A549 (cell line): Measurements from ENCODE around the gene MAML2. TPM values are rescaled to one million over a fixed set of nuclear protein-coding genes. Genes with fewer than 3 reads are reported as not detected.

Experiments used
- ATAC-seq, 2 experiments: fragments of 200-7000 bp in 1 of 2; fragments of >200 bp in 1 of 2; cut with Nextera tagmentation in 1 of 2; cut with Tn5 transposase in 1 of 2; 3 replicates each; pipeline versions ENCODE4 v1.8.0 to v1.9.1; 2018 to 2020; ENCODE audit warnings: mild to moderate bottlenecking in 1 of 2, moderate library complexity in 1 of 2
- CTCF ChIA-PET: fragments of 300-600 bp; sonication (Branson Sonifier 250); formaldehyde crosslinking; extraction: SDS; loops from one replicate; lab custom pipeline; 2021; ENCODE audit warnings: antibody characterized with exemption, inconsistent platforms; lab: Yijun Ruan, JAX
- POLR2A ChIA-PET: fragments of 350-600 bp; formaldehyde crosslinking; extraction: SDS; loops from one replicate; lab custom pipeline; 2021; ENCODE audit warnings: antibody characterized with exemption, inconsistent platforms; lab: Yijun Ruan, JAX
- DNase-seq, 2 experiments: peaks; one replicate each; pipeline versions ENCODE4 v3.0.0 to v3.0.0-alpha.2; 2011 to 2016; ENCODE audit warnings: low read depth in 1 of 2, low spot score in 1 of 2
- FAIRE-seq: peaks from 2 replicates; lab custom pipeline; 2011; peaks lifted over from hg19 to GRCh38; lab: Jason Lieb, UNC
- H3K27ac ChIP-seq, 2 experiments: fragments of >200 bp; sonication (Bioruptor Twin); formaldehyde crosslinking; 3 replicates each; pipeline ENCODE4 v1.5.1; 2016 to 2017
- H3K4me1 ChIP-seq: fragments of >200 bp; sonication (Bioruptor Twin); formaldehyde crosslinking; 3 replicates; pipeline ENCODE4 v1.6.1; 2016
- H3K4me2 ChIP-seq: fragments of >200 bp; sonication (Bioruptor Twin); formaldehyde crosslinking; 3 replicates; pipeline ENCODE4 v1.6.1; 2016
- H3K4me3 ChIP-seq: fragments of >200 bp; sonication (Bioruptor Twin); formaldehyde crosslinking; 3 replicates; pipeline ENCODE4 v1.5.1; 2016
- H3K9me3 ChIP-seq: fragments of >200 bp; sonication (Bioruptor Twin); formaldehyde crosslinking; 3 replicates; pipeline ENCODE4 v1.6.1; 2016
- BHLHE40 ChIP-seq: IDR thresholded peaks from 2 replicates; pipeline ENCODE4 v1.6.1; 2012; ENCODE audit warnings: low read depth, low read length, inconsistent platforms
- CBX2 ChIP-seq: fragments of 200-600 bp; sonication (generic); IDR thresholded peaks from 2 replicates; pipeline ENCODE4 v1.6.1; 2016; ENCODE audit warnings: low read depth, mild to moderate bottlenecking, borderline replicate concordance
- CBX8 ChIP-seq: fragments of 200-600 bp; sonication (generic); IDR thresholded peaks from 2 replicates; pipeline ENCODE4 v1.6.1; 2016
- CEBPB ChIP-seq, 2 experiments: fragments of >200 bp in 1 of 2; sonication (Bioruptor Twin) in 1 of 2; formaldehyde crosslinking in 1 of 2; IDR thresholded peaks; 2 replicates each; pipeline ENCODE4 v1.6.1; 2012 to 2016
- CHD2 ChIP-seq: fragments of 150-350 bp; IDR thresholded peaks from 2 replicates; pipeline ENCODE4 v1.6.1; 2014; ENCODE audit warnings: low read length; ENCODE audit not compliant: partially characterized antibody
- CHD4 ChIP-seq: fragments of 200-600 bp; sonication (generic); IDR thresholded peaks from 2 replicates; pipeline ENCODE4 v1.6.1; 2016; ENCODE audit warnings: antibody characterized with exemption, mild to moderate bottlenecking, borderline replicate concordance
- EHF ChIP-seq: fragments of 250-450 bp; sonication (Bioruptor Pico); IDR thresholded peaks from 2 replicates; pipeline ENCODE4 v1.5.0; 2020; ENCODE audit warnings: mild to moderate bottlenecking
- FOXS1 ChIP-seq: fragments of 250-450 bp; sonication (Bioruptor Pico); IDR thresholded peaks from 2 replicates; pipeline ENCODE4 v1.5.0; 2020; ENCODE audit warnings: mild to moderate bottlenecking, moderate library complexity
- GATA3 ChIP-seq: IDR thresholded peaks from 2 replicates; pipeline ENCODE4 v1.6.1; 2012; ENCODE audit warnings: borderline replicate concordance
- HDAC2 ChIP-seq: fragments of 200-600 bp; sonication (generic); IDR thresholded peaks from 2 replicates; pipeline ENCODE4 v1.6.1; 2016
- HOXB13 ChIP-seq: fragments of 250-450 bp; sonication (Bioruptor Pico); IDR thresholded peaks from 2 replicates; pipeline ENCODE4 v1.5.0; 2020; ENCODE audit warnings: low read depth, mild to moderate bottlenecking, moderate library complexity
- HOXB5 ChIP-seq: fragments of 250-450 bp; sonication (Bioruptor Pico); IDR thresholded peaks from 2 replicates; pipeline ENCODE4 v1.5.0; 2020; ENCODE audit warnings: mild to moderate bottlenecking, moderate library complexity
- JUN ChIP-seq, 2 experiments: fragments of >200 bp; sonication (Bioruptor Twin); formaldehyde crosslinking; IDR thresholded peaks; 2 replicates in 1 of 2; 3 replicates in 1 of 2; pipeline ENCODE4 v1.6.1; 2016 to 2017
- KDM5A ChIP-seq: fragments of 200-600 bp; sonication (generic); IDR thresholded peaks from 2 replicates; pipeline ENCODE4 v1.6.1; 2016; ENCODE audit warnings: antibody characterized with exemption, mild to moderate bottlenecking
- MYC ChIP-seq: IDR thresholded peaks from 2 replicates; pipeline ENCODE4 v1.6.1; 2012; ENCODE audit warnings: mild to moderate bottlenecking, inconsistent platforms, low read length, improper control_type of control experiment, borderline replicate concordance
- NFE2L2 ChIP-seq: fragments of 150-350 bp; conservative IDR thresholded peaks from 2 replicates; pipeline ENCODE4 v1.6.1; 2014; ENCODE audit warnings: low read length
- NPAS2 ChIP-seq: fragments of 250-450 bp; sonication (Bioruptor Pico); IDR thresholded peaks from 2 replicates; pipeline ENCODE4 v1.8.0; 2022; ENCODE audit warnings: mild to moderate bottlenecking, moderate library complexity, borderline replicate concordance
- PHF8 ChIP-seq: fragments of 200-600 bp; sonication (generic); IDR thresholded peaks from 2 replicates; pipeline ENCODE4 v1.6.1; 2016; ENCODE audit warnings: low read depth, mild to moderate bottlenecking, antibody characterized with exemption, moderate library complexity, borderline replicate concordance
- RARB ChIP-seq: fragments of 250-450 bp; sonication (Bioruptor Pico); IDR thresholded peaks from 2 replicates; pipeline ENCODE4 v1.8.0; 2021; ENCODE audit warnings: mild to moderate bottlenecking, moderate library complexity
- RCOR1 ChIP-seq: fragments of 150-350 bp; IDR thresholded peaks from 2 replicates; pipeline ENCODE4 v1.6.1; 2014; ENCODE audit warnings: antibody characterized with exemption, low read length, low read depth
- SREBF2 ChIP-seq: fragments of 450-650 bp; IDR thresholded peaks from 2 replicates; pipeline ENCODE4 v1.6.1; 2014; ENCODE audit warnings: mild to moderate bottlenecking, moderate library complexity
- TP53 ChIP-seq: fragments of 250-450 bp; sonication (Bioruptor Pico); IDR thresholded peaks from 2 replicates; pipeline ENCODE4 v1.5.0; 2021; ENCODE audit warnings: mild to moderate bottlenecking, moderate library complexity
- ZC3H11A ChIP-seq: fragments of 450-650 bp; IDR thresholded peaks from 2 replicates; pipeline ENCODE4 v1.6.1; 2014; ENCODE audit warnings: antibody characterized with exemption, mild to moderate bottlenecking
- ZFP36 ChIP-seq: fragments of 450-650 bp; IDR thresholded peaks from 2 replicates; pipeline ENCODE4 v1.6.1; 2014; ENCODE audit warnings: borderline replicate concordance; ENCODE audit not compliant: partially characterized antibody
- ZSCAN20 ChIP-seq: fragments of 250-450 bp; sonication (Bioruptor Pico); IDR thresholded peaks from 2 replicates; pipeline ENCODE4 v1.8.0; 2022; ENCODE audit warnings: mild to moderate bottlenecking, moderate library complexity
- WGBS: methylation state at CpG from one replicate; pipeline ENCODE4 v1.1.6; 2017; ENCODE audit errors: missing lambda C conversion rate; 5-methylcytosine and 5-hydroxymethylcytosine counted together
- polyA plus RNA-seq, 4 experiments: library from polyadenylated mRNA; depleted of rRNA in 3 of 4; stranded (reverse); fragments of >200 nt; fragmentation: RNase III in 1 of 4; extraction: RNeasy Plus Mini Kit Qiagen cat#74134 plus additional on column Dnase treatment in 1 of 4; gene quantifications; 2 replicates in 3 of 4; 3 replicates in 1 of 4; pipeline ENCODE4 v1.2.3, GENCODE V29; 2011 to 2017
- TF ChIP-seq, protein P1 (sequence below): fragments of >200 bp; sonication (Bioruptor Twin); formaldehyde crosslinking; IDR thresholded peaks from 3 replicates; pipeline ENCODE4 v1.5.1; 2016
- TF ChIP-seq, protein P2 (sequence below): fragments of 250-450 bp; sonication (Bioruptor Pico); IDR thresholded peaks from 2 replicates; pipeline ENCODE4 v1.5.0; 2020; ENCODE audit warnings: low read depth, mild to moderate bottlenecking, moderate library complexity
- TF ChIP-seq, protein P3 (sequence below): fragments of >200 bp; sonication (Bioruptor Twin); formaldehyde crosslinking; IDR thresholded peaks from 3 replicates; pipeline ENCODE4 v1.6.1; 2016

MAML2 gene
- polyA plus RNA-seq, 2 of the 4 experiments (the other 2 are of a cell fraction): 1.5 to 2.5 TPM

DNA sequence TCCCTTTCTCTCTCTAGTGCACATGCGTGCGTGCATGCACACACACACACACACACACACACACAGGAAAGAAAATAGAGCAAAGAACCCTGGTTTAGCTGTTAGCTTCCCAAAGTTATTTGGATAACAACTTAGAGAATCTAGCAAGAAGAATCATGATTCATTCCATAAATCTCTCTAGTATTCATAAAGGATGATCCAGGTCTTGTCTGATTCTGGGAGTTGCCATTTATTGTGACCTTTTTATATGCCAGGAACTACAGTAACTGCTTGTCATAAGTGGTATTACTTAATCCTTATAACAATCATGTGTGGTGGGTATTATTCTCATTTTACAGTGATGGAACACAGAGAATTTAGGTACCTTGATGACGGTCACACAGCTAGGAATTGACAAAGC, 277.6 kb downstream of the MAML2 start:
- WGBS: 64% methylated on average over 3 of the region's 3 CpGs
- no peak overlapping the region for H3K4me3 ChIP-seq
- CTCF ChIA-PET: interaction anchor here (1.2 kb wide), 1 partner anchor 278 kb away, joined by 3 read pairs; the partner anchor contains the start of gene MAML2
- no peak for DNase-seq
- TF ChIP-seq SREBF2 (no peak), HOXB5 (CRISPR knock-in tag) (no peak), HOXB13 (CRISPR knock-in tag) (no peak), RARB (CRISPR knock-in tag) (no peak), GATA3 (no peak), CHD4 (no peak), ZFP36 (no peak)
- no peak for ATAC-seq
- POLR2A ChIA-PET: no interaction called here
- peaks cover 8% of the 10 kb centered on the region; the same call in 2 of the 3 replicates for H3K4me1 ChIP-seq
- H3K9me3 ChIP-seq: no peaks in the 10 kb centered on the region
- FAIRE-seq: no peak
- H3K27ac ChIP-seq: no peak overlapping the region
- H3K4me2 ChIP-seq: no peak overlapping the region

DNA sequence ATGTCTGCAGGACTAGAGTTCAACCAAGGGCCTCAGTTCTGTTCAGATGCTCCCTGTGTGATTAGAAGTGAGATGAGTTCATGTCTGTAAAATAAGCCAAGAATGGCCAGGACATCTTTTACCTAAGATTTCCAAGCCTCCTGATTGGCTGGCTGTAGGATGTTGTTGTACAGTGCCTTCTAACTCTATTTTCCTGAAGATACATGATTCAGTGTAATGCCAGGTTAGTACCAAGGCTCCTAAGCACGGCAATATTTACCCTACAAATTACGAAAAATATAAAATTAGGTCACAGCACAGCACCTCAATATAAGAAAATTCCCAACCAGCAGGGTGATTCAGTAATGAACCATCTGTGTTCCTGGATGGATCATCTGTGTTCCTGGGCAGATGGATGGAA, 279.1 kb downstream of the MAML2 start:
- Histone ChIP-seq H3K4me3 (no peak overlapping the region), H3K4me1 (peaks cover 8% of the 10 kb centered on the region; the same call in 2 of the 3 replicates), H3K27ac (no peak overlapping the region), H3K4me2 (no peak overlapping the region), H3K9me3 (no peaks in the 10 kb centered on the region)
- FAIRE-seq (no peak), ATAC-seq (no peak), DNase-seq (no peak)
- ChIA-PET POLR2A (no interaction called here), CTCF (interaction anchor here (0.9 kb wide), 1 partner anchor 8 kb away, joined by 5 read pairs; no protein-coding TSS in a partner anchor)
- 84% methylated on average over 2 of the region's 2 CpGs for WGBS
- TF ChIP-seq HDAC2 (no peak), NFE2L2 (no peak), ZC3H11A (no peak), JUN (IDR thresholded peaks at IDR 0.05) (no peak), GATA3 (no peak), SREBF2 (no peak), CHD2 (no peak), NPAS2 (CRISPR knock-in tag) (no peak), EHF (CRISPR knock-in tag) (no peak), RCOR1 (no peak), PHF8 (no peak), HOXB13 (CRISPR knock-in tag) (no peak), KDM5A (no peak), TP53 (CRISPR knock-in tag) (no peak)
- TF ChIP-seq, protein P1, sequence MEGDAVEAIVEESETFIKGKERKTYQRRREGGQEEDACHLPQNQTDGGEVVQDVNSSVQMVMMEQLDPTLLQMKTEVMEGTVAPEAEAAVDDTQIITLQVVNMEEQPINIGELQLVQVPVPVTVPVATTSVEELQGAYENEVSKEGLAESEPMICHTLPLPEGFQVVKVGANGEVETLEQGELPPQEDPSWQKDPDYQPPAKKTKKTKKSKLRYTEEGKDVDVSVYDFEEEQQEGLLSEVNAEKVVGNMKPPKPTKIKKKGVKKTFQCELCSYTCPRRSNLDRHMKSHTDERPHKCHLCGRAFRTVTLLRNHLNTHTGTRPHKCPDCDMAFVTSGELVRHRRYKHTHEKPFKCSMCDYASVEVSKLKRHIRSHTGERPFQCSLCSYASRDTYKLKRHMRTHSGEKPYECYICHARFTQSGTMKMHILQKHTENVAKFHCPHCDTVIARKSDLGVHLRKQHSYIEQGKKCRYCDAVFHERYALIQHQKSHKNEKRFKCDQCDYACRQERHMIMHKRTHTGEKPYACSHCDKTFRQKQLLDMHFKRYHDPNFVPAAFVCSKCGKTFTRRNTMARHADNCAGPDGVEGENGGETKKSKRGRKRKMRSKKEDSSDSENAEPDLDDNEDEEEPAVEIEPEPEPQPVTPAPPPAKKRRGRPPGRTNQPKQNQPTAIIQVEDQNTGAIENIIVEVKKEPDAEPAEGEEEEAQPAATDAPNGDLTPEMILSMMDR: no peak
- TF ChIP-seq, protein P2, sequence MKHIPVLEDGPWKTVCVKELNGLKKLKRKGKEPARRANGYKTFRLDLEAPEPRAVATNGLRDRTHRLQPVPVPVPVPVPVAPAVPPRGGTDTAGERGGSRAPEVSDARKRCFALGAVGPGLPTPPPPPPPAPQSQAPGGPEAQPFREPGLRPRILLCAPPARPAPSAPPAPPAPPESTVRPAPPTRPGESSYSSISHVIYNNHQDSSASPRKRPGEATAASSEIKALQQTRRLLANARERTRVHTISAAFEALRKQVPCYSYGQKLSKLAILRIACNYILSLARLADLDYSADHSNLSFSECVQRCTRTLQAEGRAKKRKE (CRISPR knock-in tag): no peak

DNA sequence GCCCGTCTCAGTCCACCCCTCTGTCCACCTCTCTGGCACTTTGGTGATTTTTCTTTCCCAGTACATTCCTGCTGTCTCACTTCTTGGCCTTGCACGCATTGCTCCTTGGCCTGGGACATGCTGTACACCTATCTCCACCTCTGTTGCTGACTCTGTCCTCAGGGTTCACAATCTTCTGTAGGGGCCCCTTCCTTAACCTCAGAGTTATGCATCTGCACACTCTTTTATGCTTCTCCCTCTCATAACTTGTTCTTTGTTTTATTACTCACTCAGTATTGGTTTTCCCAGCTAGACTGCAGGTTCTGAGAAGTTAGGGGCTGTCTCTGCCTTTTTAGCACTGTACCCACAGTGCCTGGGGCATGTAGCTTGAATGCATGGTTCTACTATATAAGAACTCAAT, 279.9 kb downstream of the MAML2 start:
- Histone ChIP-seq H3K27ac (no peak overlapping the region), H3K4me1 (peaks cover 8% of the 10 kb centered on the region; the same call in 2 of the 3 replicates), H3K4me2 (no peak overlapping the region), H3K4me3 (no peak overlapping the region), H3K9me3 (no peaks in the 10 kb centered on the region)
- POLR2A ChIA-PET: no interaction called here
- no peak for TF ChIP-seq CBX8
- no peak for TF ChIP-seq MYC
- no peak for TF ChIP-seq EHF (CRISPR knock-in tag)
- no peak for TF ChIP-seq BHLHE40
- TF ChIP-seq SREBF2: no peak
- no peak for TF ChIP-seq CEBPB (IDR thresholded peaks at IDR 0.05)
- TF ChIP-seq, protein P3, sequence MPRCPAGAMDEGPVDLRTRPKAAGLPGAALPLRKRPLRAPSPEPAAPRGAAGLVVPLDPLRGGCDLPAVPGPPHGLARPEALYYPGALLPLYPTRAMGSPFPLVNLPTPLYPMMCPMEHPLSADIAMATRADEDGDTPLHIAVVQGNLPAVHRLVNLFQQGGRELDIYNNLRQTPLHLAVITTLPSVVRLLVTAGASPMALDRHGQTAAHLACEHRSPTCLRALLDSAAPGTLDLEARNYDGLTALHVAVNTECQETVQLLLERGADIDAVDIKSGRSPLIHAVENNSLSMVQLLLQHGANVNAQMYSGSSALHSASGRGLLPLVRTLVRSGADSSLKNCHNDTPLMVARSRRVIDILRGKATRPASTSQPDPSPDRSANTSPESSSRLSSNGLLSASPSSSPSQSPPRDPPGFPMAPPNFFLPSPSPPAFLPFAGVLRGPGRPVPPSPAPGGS: no peak
- TF ChIP-seq ZSCAN20: no peak
- TF ChIP-seq NFE2L2: no peak
- TF ChIP-seq ZC3H11A: no peak
- no peak for TF ChIP-seq FOXS1 (CRISPR knock-in tag)
- TF ChIP-seq CBX2: no peak
- TF ChIP-seq CHD2: no peak
- TF ChIP-seq JUN (IDR thresholded peaks at IDR 0.05): no peak
- 75% methylated on average over 2 of the region's 2 CpGs for WGBS
- no peak for FAIRE-seq
- no peak for DNase-seq
- CTCF ChIA-PET: interaction anchor here (0.9 kb wide), 1 partner anchor 8 kb away, joined by 5 read pairs; no protein-coding TSS in a partner anchor
- no peak for ATAC-seq
